BLaER1 treated with 17β-estradiol and CSF1 and Interleukin-3, amounts not matched to agents 10 nM and 100 nM (cell line): ENCODE results near the gene ZBED1.
"Not testable (repeated sequence)": the region's sequence is repeated elsewhere in the genome, so short reads cannot be mapped to it uniquely, and the experiment has no call there.

Experiments
- H3K27ac ChIP-seq, 11 experiments: shearing (Covaris generic); formaldehyde crosslinking; 2 replicates each; pipeline ENCODE4 v1.8.1; 2022
- H3K27me3 ChIP-seq, 11 experiments: shearing (Covaris generic); formaldehyde crosslinking; 2 replicates each; pipeline ENCODE4 v1.8.1; 2022
- H3K36me3 ChIP-seq, 11 experiments: shearing (Covaris generic); formaldehyde crosslinking; 2 replicates each; pipeline ENCODE4 v1.8.1; 2022
- H3K4me1 ChIP-seq, 10 experiments: shearing (Covaris generic); formaldehyde crosslinking; 2 replicates each; pipeline ENCODE4 v1.8.1; 2022
- H3K4me2 ChIP-seq, 11 experiments: shearing (Covaris generic); formaldehyde crosslinking; 2 replicates each; pipeline ENCODE4 v1.8.1; 2022
- H3K4me3 ChIP-seq, 10 experiments: shearing (Covaris generic); formaldehyde crosslinking; 2 replicates each; pipeline ENCODE4 v1.8.1; 2022
- H3K9ac ChIP-seq, 11 experiments: shearing (Covaris generic); formaldehyde crosslinking; 2 replicates each; pipeline ENCODE4 v1.8.1; 2022
- H3K9me3 ChIP-seq, 11 experiments: shearing (Covaris generic); formaldehyde crosslinking; replicated peaks in 1 of 11; 2 replicates each; pipeline ENCODE4 v1.8.1; 2022
- H4K20me1 ChIP-seq, 11 experiments: shearing (Covaris generic); formaldehyde crosslinking; 2 replicates each; pipeline ENCODE4 v1.8.1; 2022
- Cebpa-rat ChIP-seq, 11 experiments: shearing (Covaris generic); IDR thresholded peaks; 2 replicates each; pipeline ENCODE4 v1.8.1; 2022

The ZBED1 gene

DNA sequence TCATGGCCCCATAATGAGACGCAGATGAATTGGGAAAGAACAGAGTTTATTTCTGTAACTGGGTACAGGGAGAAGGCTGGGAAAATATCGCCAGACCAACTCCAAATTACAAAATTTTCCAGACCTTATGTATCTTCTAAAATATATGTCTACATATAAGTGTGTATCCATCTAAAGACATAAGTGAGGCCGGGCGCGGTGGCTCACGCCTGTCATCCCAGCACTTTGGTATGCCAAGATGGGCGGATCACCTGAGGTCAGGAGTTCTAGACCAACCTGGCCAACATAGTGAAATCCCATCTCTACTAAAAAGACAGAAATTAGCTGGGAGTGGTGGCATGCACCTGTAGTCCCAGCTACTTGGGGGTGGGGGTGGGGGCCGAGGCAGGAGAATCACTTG, 11.7 kb upstream of the ZBED1 start:
- H3K9ac ChIP-seq: no peak overlapping the region
- H3K4me1 ChIP-seq: peaks cover 13 to 57% (median 41%) of the 10 kb centered on the region in 10 experiments; a peak in 17 of 20 replicates
- no peak overlapping the region for H3K27ac ChIP-seq
- no peaks in the 10 kb centered on the region for H3K27me3 ChIP-seq
- no peak for TF ChIP-seq Cebpa-rat (IDR thresholded peaks at IDR 0.05)
- H4K20me1 ChIP-seq: no peaks in the 10 kb centered on the region
- no peaks in the 10 kb centered on the region for H3K36me3 ChIP-seq
- no peak overlapping the region for H3K4me3 ChIP-seq
- peaks cover 0 to 6% (median 0%) of the 10 kb centered on the region in 11 experiments; a peak in 3 of 22 replicates for H3K9me3 ChIP-seq
- no peak overlapping the region for H3K4me2 ChIP-seq

DNA sequence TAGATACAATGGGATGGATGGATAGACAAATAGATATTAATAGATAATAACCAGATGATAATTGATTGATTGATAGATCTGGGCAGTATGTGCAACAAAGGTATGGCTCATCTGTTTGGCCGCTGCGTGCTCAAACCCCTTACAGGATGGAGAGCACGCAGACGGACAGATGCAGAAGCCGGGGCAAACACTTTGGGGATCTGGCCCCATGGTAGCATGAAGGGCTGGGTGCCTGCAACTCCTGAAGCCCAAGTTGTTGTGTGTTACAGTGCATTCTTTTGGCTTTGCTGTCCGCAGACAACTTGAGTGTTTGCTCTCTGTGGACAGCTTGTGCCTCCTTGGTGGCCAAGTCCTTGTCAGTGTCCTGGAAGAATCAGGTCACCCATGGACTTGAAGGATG, 10.6 kb upstream of the ZBED1 start:
- Histone ChIP-seq H3K4me1 (peaks cover 2 to 45% (median 29%) of the 10 kb centered on the region in 10 experiments; a peak in 17 of 20 replicates), H3K27me3 (no peaks in the 10 kb centered on the region), H3K9me3 (peaks cover 0 to 6% (median 0%) of the 10 kb centered on the region in 11 experiments; a peak in 3 of 22 replicates), H3K27ac (no peak overlapping the region), H3K4me2 (no peak overlapping the region), H4K20me1 (no peaks in the 10 kb centered on the region), H3K36me3 (no peaks in the 10 kb centered on the region), H3K9ac (no peak overlapping the region), H3K4me3 (no peak overlapping the region)
- no peak for TF ChIP-seq Cebpa-rat (IDR thresholded peaks at IDR 0.05)

DNA sequence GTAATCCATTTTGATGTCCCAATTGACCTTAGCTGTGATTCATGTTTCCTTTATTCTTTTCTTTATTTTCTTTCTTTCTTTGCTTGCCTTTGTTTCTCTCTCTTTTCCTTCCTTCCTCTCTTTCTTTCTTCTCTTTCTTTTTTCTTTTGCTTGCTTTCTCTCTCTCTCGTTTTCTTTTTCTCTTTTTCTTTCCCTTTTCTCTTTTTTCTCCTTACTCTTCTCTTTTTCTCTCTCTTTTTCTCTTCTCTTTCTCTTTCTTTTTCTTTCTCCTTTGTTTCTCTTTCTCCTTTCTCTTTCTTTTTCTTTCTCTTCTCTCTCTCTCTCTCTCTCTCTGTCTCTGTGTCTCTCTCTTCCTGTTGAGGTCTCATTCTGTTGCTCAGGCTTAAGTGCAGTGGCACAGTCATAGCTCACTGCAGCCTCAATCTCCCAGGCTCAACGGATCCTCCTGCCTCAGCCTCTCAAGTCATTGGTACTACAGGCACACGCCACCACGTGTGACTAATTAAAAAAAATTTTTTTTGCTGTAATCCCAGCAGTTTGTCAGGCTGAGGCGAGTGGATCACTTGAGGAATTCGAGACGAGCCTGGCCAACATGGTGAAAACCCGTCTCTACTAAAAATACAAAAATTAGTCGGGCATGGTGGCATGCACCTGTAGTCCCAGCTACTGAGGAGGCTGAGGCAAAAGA, 8.0 kb upstream of the ZBED1 start:
- H3K4me3 ChIP-seq: no peak overlapping the region
- peaks cover 0 to 26% (median 8%) of the 10 kb centered on the region in 10 experiments; a peak in 15 of 20 replicates for H3K4me1 ChIP-seq
- no peak overlapping the region for H3K27ac ChIP-seq
- H3K9me3 ChIP-seq: peaks cover 0 to 6% (median 0%) of the 10 kb centered on the region in 11 experiments; a peak in 3 of 22 replicates
- TF ChIP-seq Cebpa-rat (IDR thresholded peaks at IDR 0.05): no peak
- no peaks in the 10 kb centered on the region for H4K20me1 ChIP-seq
- no peaks in the 10 kb centered on the region for H3K27me3 ChIP-seq
- H3K9ac ChIP-seq: no peak overlapping the region
- H3K36me3 ChIP-seq: no peaks in the 10 kb centered on the region
- 0 out of 22 replicates have a peak overlapping the region, but pooled peaks of 3 of the 11 experiments have one; percentile 3 to 7 (median 4) for H3K4me2 ChIP-seq

DNA sequence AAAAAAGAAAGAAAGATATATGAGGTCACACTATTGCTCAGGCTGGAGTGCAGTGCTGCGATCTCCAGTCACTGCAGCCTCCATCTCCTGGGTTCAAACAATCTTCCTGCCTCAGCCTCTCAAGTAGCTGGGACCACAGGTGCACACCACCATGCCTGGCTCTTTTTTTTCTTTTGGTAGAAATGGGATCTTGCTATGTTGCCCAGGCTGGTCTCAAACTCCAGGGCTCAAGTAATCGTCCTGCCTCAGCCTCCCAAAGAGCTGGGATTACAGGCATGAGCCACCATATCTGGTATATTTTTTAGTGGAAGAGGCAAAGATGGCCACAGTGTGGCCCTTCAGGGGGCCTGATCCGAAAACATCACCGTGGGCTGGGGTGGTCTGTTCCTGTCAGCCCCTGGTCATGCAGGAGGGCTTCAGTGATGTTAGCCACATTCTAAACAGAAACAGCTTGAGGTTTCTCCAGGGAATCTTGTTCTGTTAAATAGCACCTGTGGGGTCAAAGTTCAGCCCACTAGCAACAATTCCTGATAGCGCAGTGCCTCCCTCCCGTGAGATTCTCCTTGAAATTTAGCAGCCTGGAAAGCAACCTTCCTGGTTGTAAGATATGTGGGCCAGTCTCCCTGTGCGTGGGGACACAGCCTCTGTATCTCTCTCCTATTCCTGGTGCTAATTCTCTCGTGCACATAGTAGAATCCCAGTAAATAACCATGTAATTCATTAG, 7.3 kb upstream of the ZBED1 start:
- no peaks in the 10 kb centered on the region for H3K27me3 ChIP-seq
- no peaks in the 10 kb centered on the region for H4K20me1 ChIP-seq
- H3K36me3 ChIP-seq: no peaks in the 10 kb centered on the region
- H3K9me3 ChIP-seq: peaks cover 0 to 6% (median 0%) of the 10 kb centered on the region in 11 experiments; a peak in 3 of 22 replicates
- H3K4me3 ChIP-seq: no peak overlapping the region
- H3K9ac ChIP-seq: no peak overlapping the region
- TF ChIP-seq Cebpa-rat (IDR thresholded peaks at IDR 0.05): no peak
- no peak overlapping the region for H3K27ac ChIP-seq
- H3K4me1 ChIP-seq: peaks cover 0 to 18% (median under 1%) of the 10 kb centered on the region in 10 experiments; a peak in 9 of 20 replicates
- H3K4me2 ChIP-seq: no peak overlapping the region

DNA sequence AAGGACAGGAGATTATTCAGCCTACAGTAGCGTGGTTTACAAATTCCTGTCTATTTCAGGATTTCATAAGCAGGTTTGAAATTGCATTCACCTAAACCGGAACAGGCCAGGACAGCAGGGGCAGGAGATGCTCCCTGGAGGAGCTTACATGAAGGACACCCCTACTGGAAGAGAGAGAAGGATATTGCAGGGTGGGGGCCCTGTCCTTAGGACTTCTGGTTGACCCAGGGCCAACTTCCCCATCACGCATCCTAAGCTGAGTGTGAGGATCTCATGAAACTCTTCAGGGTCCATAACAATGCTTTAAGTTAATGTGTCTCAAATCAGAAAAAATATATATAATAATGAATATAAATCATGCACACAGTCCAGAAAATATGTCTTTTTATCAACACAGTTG, 6.4 kb upstream of the ZBED1 start:
- H3K4me1 ChIP-seq: peaks cover 0 to 17% (median 0%) of the 10 kb centered on the region in 10 experiments; a peak in 6 of 20 replicates
- H4K20me1 ChIP-seq: no peaks in the 10 kb centered on the region
- TF ChIP-seq Cebpa-rat (IDR thresholded peaks at IDR 0.05): no peak
- peaks cover 0 to 6% (median 0%) of the 10 kb centered on the region in 11 experiments; a peak in 3 of 22 replicates for H3K9me3 ChIP-seq
- H3K4me2 ChIP-seq: no peak overlapping the region
- H3K9ac ChIP-seq: no peak overlapping the region
- no peak overlapping the region for H3K27ac ChIP-seq
- H3K27me3 ChIP-seq: no peaks in the 10 kb centered on the region
- H3K36me3 ChIP-seq: no peaks in the 10 kb centered on the region
- no peak overlapping the region for H3K4me3 ChIP-seq

DNA sequence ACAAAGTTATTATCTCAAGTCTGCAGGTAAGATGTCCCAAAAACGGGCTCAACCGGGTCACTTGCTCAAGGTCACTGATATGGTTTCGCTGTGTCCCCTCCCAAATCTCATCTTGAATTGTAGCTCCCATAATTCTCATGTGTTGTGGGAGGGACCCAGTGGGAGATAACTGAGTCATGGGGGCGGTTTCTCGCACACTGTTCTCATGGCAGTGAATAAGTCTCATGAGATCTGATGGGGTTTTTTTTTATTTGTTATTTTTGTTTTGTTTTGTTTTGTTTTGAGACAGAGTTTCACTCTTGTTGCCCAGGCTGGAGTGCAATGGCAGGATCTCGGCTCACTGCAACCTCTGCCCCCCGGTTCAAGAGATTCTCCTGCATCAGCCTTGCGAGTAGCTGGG, 4.6 kb upstream of the ZBED1 start:
- H3K4me3 ChIP-seq, H3K27me3 ChIP-seq, H3K36me3 ChIP-seq, H4K20me1 ChIP-seq, H3K9me3 ChIP-seq, H3K27ac ChIP-seq, H3K4me2 ChIP-seq, H3K9ac ChIP-seq: not testable (repeated sequence)
- H3K4me1 ChIP-seq: peaks cover 0 to 23% (median 3%) of the 10 kb centered on the region in 10 experiments; a peak in 8 of 20 replicates

DNA sequence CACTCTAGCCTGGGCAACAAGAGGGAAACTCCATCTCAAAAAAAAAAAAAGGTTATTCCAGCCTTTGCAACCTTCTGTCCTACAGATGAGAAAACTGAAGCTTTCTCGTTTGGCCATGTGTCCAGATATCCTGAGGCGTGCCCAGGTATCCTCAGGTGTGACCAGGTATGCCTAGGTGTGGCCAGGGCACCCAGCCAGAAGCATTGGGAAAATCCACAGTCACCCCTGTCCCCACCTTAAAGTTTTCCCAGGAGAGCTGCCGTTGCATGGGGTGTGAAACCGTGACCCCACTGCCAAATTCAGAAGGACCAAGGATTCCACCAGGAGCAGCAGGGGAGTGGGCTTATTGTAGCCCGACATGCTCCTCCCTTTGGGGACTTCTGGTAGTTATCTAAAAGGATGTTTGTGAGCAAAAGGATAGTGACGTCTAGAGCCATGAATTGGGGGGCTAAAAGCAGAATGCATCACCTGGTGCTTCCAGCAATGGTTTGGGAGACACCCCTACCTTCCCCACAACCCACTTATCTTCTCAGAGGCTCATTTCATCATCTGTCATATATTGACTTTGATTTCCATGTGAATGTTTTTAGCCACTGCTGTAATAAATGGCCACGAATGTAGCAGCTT, 4.0 kb upstream of the ZBED1 start:
- Histone ChIP-seq H3K4me2 (no peak overlapping the region), H3K4me1 (peaks cover 0 to 23% (median 3%) of the 10 kb centered on the region in 10 experiments; a peak in 10 of 20 replicates), H3K27me3 (no peaks in the 10 kb centered on the region), H3K27ac (no peak overlapping the region), H3K36me3 (no peaks in the 10 kb centered on the region), H3K4me3 (no peak overlapping the region), H4K20me1 (peaks cover 0 to 2% (median 0%) of the 10 kb centered on the region in 11 experiments; a peak in 2 of 22 replicates), H3K9ac (no peak overlapping the region), H3K9me3 (no peaks in the 10 kb centered on the region)
- no peak for TF ChIP-seq Cebpa-rat (IDR thresholded peaks at IDR 0.05)

DNA sequence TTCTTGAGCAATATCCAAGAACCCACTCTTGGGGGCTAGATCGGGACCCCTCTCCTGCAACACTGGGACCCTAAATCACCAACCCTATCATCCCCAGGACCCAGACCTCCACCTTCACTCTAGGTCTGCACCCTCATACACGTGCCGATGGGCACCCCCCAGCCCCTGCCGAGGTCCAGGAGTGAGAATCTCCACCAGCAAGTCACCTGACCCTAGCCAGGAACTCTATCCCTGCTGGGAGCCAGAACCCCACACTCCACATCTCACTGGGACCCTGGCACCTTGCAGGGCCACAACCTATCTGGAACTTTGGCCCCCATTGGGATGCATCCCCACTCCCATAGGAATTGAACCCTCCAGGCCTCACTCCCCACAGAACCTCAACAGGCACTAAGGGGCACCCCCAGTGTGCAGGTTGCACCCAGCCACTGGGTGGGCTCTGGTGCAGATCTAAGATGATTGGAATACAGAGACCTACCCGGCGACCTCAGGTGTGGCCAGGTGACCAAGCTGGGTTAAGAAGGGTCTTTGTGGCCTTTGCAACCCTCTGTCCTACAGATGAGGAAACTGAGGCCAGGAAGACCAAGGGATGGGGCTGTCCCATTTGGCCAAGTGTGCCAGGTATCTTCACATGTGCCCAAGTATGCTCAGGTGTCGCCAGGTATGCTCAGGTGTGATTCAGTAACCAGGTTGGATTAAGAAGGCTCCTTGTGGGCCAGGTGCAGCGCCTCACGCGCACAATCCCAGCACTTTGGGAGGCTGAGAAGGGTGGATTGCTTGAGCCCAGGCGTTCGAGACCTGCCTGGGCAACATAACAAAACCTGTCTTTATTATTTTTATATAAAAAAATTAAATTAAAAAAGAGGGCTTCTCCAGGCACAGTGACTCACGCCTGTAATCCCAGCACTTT, 3.1 kb upstream of the ZBED1 start:
- Histone ChIP-seq H3K4me2 (no peak overlapping the region), H3K27ac (no peak overlapping the region), H3K4me3 (no peak overlapping the region), H3K27me3 (no peaks in the 10 kb centered on the region), H3K9me3 (no peaks in the 10 kb centered on the region), H3K9ac (no peak overlapping the region), H3K36me3 (no peaks in the 10 kb centered on the region), H3K4me1 (peaks cover 9 to 25% (median 10%) of the 10 kb centered on the region in 10 experiments; a peak in 19 of 20 replicates), H4K20me1 (peaks cover 0 to 12% (median 3%) of the 10 kb centered on the region in 11 experiments; a peak in 9 of 22 replicates)
- TF ChIP-seq Cebpa-rat (IDR thresholded peaks at IDR 0.05): no peak
